H1 (cell line): ENCODE data around the gene MAPKAP1. TPM values are rescaled to one million over a fixed set of nuclear protein-coding genes. Genes with fewer than 3 reads are reported as not detected.

ENCODE experiments used
- CTCF ChIA-PET: fragments of 300-600 bp; sonication (Branson Sonifier 250); formaldehyde crosslinking; loops from one replicate; lab custom pipeline; 2021; ENCODE audit not compliant: partially characterized antibody; lab: Charles Lee
- POLR2A ChIA-PET: fragments of 300-600 bp; sonication (Branson Sonifier 250); formaldehyde crosslinking; loops from one replicate; lab custom pipeline; 2021; ENCODE audit warnings: inconsistent platforms; ENCODE audit not compliant: partially characterized antibody; lab: Charles Lee
- DNase-seq, 2 experiments: peaks; one replicate each; pipeline versions ENCODE4 v3.0.0 to v3.0.0-alpha.2; 2010 to 2022; ENCODE audit warnings: low spot score in 2 of 2, low read depth in 1 of 2, mixed read lengths in 1 of 2
- FAIRE-seq: peaks from 2 replicates; lab custom pipeline; 2011; peaks lifted over from hg19 to GRCh38; lab: Jason Lieb, UNC
- H2AFZ ChIP-seq: 2 replicates; pipeline ENCODE4 v1.8.1; 2012; ENCODE audit warnings: low read length, inconsistent platforms
- H2AK5ac ChIP-seq: 2 replicates; pipeline ENCODE4 v1.6.1; 2013; ENCODE audit warnings: low read depth, low read length
- H2BK120ac ChIP-seq: replicated peaks from 2 replicates; pipeline ENCODE3; 2013; ENCODE audit warnings: low read depth, low read length, inconsistent platforms
- H2BK12ac ChIP-seq: 2 replicates; pipeline ENCODE4 v1.6.1; 2013; ENCODE audit warnings: low read depth, low read length
- H2BK15ac ChIP-seq: 2 replicates; pipeline ENCODE4 v1.6.1; 2013; ENCODE audit warnings: low read length
- H2BK20ac ChIP-seq: 2 replicates; pipeline ENCODE4 v1.6.1; 2013; ENCODE audit warnings: low read length
- H2BK5ac ChIP-seq: 2 replicates; pipeline ENCODE4 v1.6.1; 2013; ENCODE audit warnings: low read depth, low read length
- H3K14ac ChIP-seq: 2 replicates; pipeline ENCODE4 v1.6.1; 2013; ENCODE audit warnings: inconsistent platforms; ENCODE audit not compliant: insufficient read length
- H3K18ac ChIP-seq: 2 replicates; pipeline ENCODE4 v1.6.1; 2013; ENCODE audit warnings: low read length; ENCODE audit errors: extremely low read depth
- H3K23ac ChIP-seq: 2 replicates; pipeline ENCODE4 v1.6.1; 2013; ENCODE audit warnings: inconsistent platforms; ENCODE audit not compliant: insufficient read length
- H3K23me2 ChIP-seq: 2 replicates; pipeline ENCODE4 v1.6.1; 2013; ENCODE audit warnings: low read depth, low read length
- H3K27ac ChIP-seq: 2 replicates; pipeline ENCODE4 v1.6.1; 2011; ENCODE audit warnings: low read depth, low read length, inconsistent platforms
- H3K27me3 ChIP-seq, 4 experiments: replicated peaks in 1 of 4; 1 replicate in 1 of 4; 2 replicates in 3 of 4; pipeline versions ENCODE4 v1.6.1 to v1.8.1; 2011 to 2013; ENCODE audit warnings: low read length in 3 of 4, mild to moderate bottlenecking in 3 of 4, inconsistent platforms in 2 of 4, mixed read lengths in 2 of 4, moderate library complexity in 1 of 4; ENCODE audit not compliant: control insufficient read depth in 3 of 4, insufficient read depth in 3 of 4; ENCODE audit errors: extremely low read depth in 1 of 4
- H3K36me3 ChIP-seq, 4 experiments: 2 replicates each; pipeline versions ENCODE4 v1.6.1 to v1.8.1; 2011 to 2013; ENCODE audit warnings: mild to moderate bottlenecking in 4 of 4, low read length in 3 of 4, moderate library complexity in 2 of 4, control low read depth in 1 of 4, inconsistent platforms in 1 of 4; ENCODE audit not compliant: insufficient read depth in 4 of 4, control insufficient read depth in 2 of 4
- H3K4ac ChIP-seq: replicated peaks from 2 replicates; pipeline ENCODE3; 2013; ENCODE audit warnings: low read length, low read depth, mixed read lengths, inconsistent platforms; ENCODE audit not compliant: insufficient read length
- H3K4me1 ChIP-seq, 4 experiments: replicated peaks in 1 of 4; 1 replicate in 1 of 4; 2 replicates in 3 of 4; pipeline versions ENCODE4 v1.6.1 to v1.8.1; 2011 to 2013; ENCODE audit warnings: low read length in 3 of 4, inconsistent platforms in 2 of 4, mixed read lengths in 1 of 4; ENCODE audit not compliant: insufficient read depth in 4 of 4, control insufficient read depth in 3 of 4
- H3K4me2 ChIP-seq, 2 experiments: 2 replicates each; pipeline versions ENCODE4 v1.6.1 to v1.8.1; 2011 to 2013; ENCODE audit warnings: low read depth in 2 of 2, low read length in 2 of 2, control low read depth in 1 of 2, inconsistent platforms in 1 of 2, mild to moderate bottlenecking in 1 of 2; ENCODE audit not compliant: insufficient read depth in 1 of 2
- H3K4me3 ChIP-seq, 4 experiments: fragments of 200-600, 300-600 bp in 1 of 4; sonication (generic), shearing (Covaris generic), sonication (Bioruptor Twin) in 1 of 4; 2 replicates each; pipeline versions ENCODE4 v1.5.1 to v1.8.1; 2011 to 2016; ENCODE audit warnings: low read length in 4 of 4, low read depth in 3 of 4, control low read depth in 2 of 4, inconsistent platforms in 2 of 4, mild to moderate bottlenecking in 2 of 4, mixed read lengths in 1 of 4, moderate library complexity in 1 of 4; ENCODE audit not compliant: insufficient read depth in 2 of 4; ENCODE audit errors: extremely low read depth in 1 of 4
- H3K56ac ChIP-seq: replicated peaks from 2 replicates; pipeline ENCODE3; 2013; ENCODE audit warnings: low read depth, mild to moderate bottlenecking, mixed read lengths, low read length, inconsistent platforms; ENCODE audit not compliant: insufficient read length
- H3K79me1 ChIP-seq: 2 replicates; pipeline ENCODE4 v1.6.1; 2013; ENCODE audit warnings: low read depth, low read length, control low read depth
- H3K79me2 ChIP-seq, 2 experiments: 2 replicates each; pipeline versions ENCODE4 v1.6.1 to v1.8.1; 2012 to 2013; ENCODE audit warnings: low read length in 2 of 2, mild to moderate bottlenecking in 2 of 2, inconsistent platforms in 1 of 2; ENCODE audit not compliant: insufficient read depth in 2 of 2, control insufficient read depth in 1 of 2
- H3K9ac ChIP-seq, 4 experiments: replicated peaks in 1 of 4; 1 replicate in 1 of 4; 2 replicates in 3 of 4; pipeline versions ENCODE4 v1.6.1 to v1.8.1; 2011 to 2013; ENCODE audit warnings: low read depth in 3 of 4, low read length in 3 of 4, control low read depth in 2 of 4, mild to moderate bottlenecking in 2 of 4, moderate library complexity in 2 of 4, inconsistent platforms in 1 of 4; ENCODE audit errors: extremely low read depth in 1 of 4
- H3K9me3 ChIP-seq, 2 experiments: 2 replicates each; pipeline versions ENCODE4 v1.6.1 to v1.8.1; 2012 to 2013; ENCODE audit warnings: mild to moderate bottlenecking in 2 of 2, moderate library complexity in 2 of 2, control low read depth in 1 of 2, inconsistent platforms in 1 of 2, low read depth in 1 of 2, low read length in 1 of 2, mixed read lengths in 1 of 2; ENCODE audit not compliant: insufficient read depth in 2 of 2
- H4K20me1 ChIP-seq, 2 experiments: replicated peaks in 1 of 2; 2 replicates each; pipeline versions ENCODE3 to v1.8.1; 2011 to 2013; ENCODE audit warnings: inconsistent platforms in 2 of 2, low read length in 2 of 2, mild to moderate bottlenecking in 1 of 2; ENCODE audit not compliant: insufficient read depth in 2 of 2, control insufficient read depth in 1 of 2
- H4K5ac ChIP-seq: 2 replicates; pipeline ENCODE4 v1.6.1; 2013; ENCODE audit warnings: low read length, low read depth, mixed read lengths, inconsistent platforms; ENCODE audit not compliant: insufficient read length
- H4K8ac ChIP-seq: 2 replicates; pipeline ENCODE4 v1.8.0; 2013; ENCODE audit warnings: mild to moderate bottlenecking, moderate library complexity, low read length, inconsistent platforms; ENCODE audit not compliant: insufficient read depth; ENCODE audit errors: extremely low read depth
- H4K91ac ChIP-seq: replicated peaks from 2 replicates; pipeline ENCODE3; 2013; ENCODE audit warnings: low read length, mixed read lengths, inconsistent platforms; ENCODE audit not compliant: insufficient read length
- KDM5A ChIP-seq: fragments of 200-600 bp; IDR thresholded peaks from 2 replicates; pipeline ENCODE4 v1.7.1; 2012; ENCODE audit warnings: mild to moderate bottlenecking, low read length, inconsistent platforms, mixed read lengths
- YY1 ChIP-seq: IDR thresholded peaks from 2 replicates; pipeline ENCODE4 v1.6.1; 2011; ENCODE audit warnings: low read depth, mild to moderate bottlenecking, low read length
- ZNF274 ChIP-seq: IDR thresholded peaks from 2 replicates; pipeline ENCODE4 v1.7.0; 2012; ENCODE audit warnings: low read length, borderline replicate concordance; ENCODE audit errors: extremely low read depth
- WGBS, 2 experiments: shearing (Covaris generic) in 1 of 2; methylation state at CpG; one replicate each; pipeline versions ENCODE4 v1.1.6 to v1.1.7; 2013 to 2015; ENCODE audit warnings: low lambda C conversion rate in 2 of 2, mixed read lengths in 2 of 2, inconsistent platforms in 1 of 2, low coverage in 1 of 2, missing lambda C conversion rate in 1 of 2; ENCODE audit not compliant: insufficient replicate concordance in 2 of 2, insufficient coverage in 1 of 2, insufficient read length in 1 of 2; ENCODE audit errors: extremely low coverage in 1 of 2, missing lambda C conversion rate in 1 of 2; 5-methylcytosine and 5-hydroxymethylcytosine counted together
- polyA plus RNA-seq, 7 experiments: library from polyadenylated mRNA; depleted of rRNA in 3 of 7; stranded (reverse) in 5 of 7; unstranded in 2 of 7; fragments of >200 nt in 5 of 7; fragments of 200-250 nt in 2 of 7; gene quantifications; 1 replicate in 5 of 7; 2 replicates in 1 of 7; 4 replicates in 1 of 7; pipeline versions ENCODE4 v1.2.1 to v1.2.3, GENCODE V29; 2011 to 2013; ENCODE audit warnings: missing spikeins in 2 of 7, mixed read lengths in 2 of 7
- total RNA-seq: library from RNA; stranded (reverse); fragmentation: NEBNext Ultra II Directional; extraction: Animal tissue kit (Norgen Biotek cat#: 25700); gene quantifications from 2 replicates; pipeline ENCODE4 v1.2.1, GENCODE V29; 2021

Gene MAPKAP1
- total and polyA plus RNA-seq, 2 of the 8 experiments (the other 6 are each of a cell fraction or from before 2014, with no cell fraction given): 79.2 to 140 TPM

DNA sequence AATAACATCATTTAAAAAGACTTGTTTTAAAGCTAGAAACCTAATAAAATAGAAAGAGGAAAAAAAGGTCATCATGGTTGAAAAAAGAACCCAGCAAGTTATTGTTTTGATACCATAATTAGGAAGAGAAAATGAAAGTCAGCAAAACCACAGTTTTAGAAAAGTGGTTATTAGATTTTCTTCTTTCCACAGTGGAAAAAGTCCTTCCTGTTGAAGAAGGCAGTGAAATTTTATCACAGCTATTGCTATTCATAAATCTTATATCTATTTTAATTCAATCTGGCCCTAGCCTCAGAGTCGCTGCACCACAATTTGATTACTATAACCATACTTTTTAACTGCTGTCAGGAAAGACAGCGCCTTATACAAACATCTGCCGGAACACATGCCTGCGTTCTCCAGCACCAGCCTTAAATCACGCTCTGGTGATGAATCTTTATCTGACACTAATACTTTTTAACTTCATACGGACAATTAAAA is 60.3 kb downstream of the MAPKAP1 start:
- Histone ChIP-seq H3K56ac (no peak overlapping the region), H2AFZ (no peak overlapping the region), H4K5ac (no peak overlapping the region), H3K4me3 (no peak overlapping the region), H3K9ac (no peak overlapping the region), H3K23me2 (no peaks in the 10 kb centered on the region), H3K14ac (no peak overlapping the region), H2BK120ac (no peak overlapping the region), H3K4me2 (no peak overlapping the region), H3K27me3 (no peaks in the 10 kb centered on the region), H3K23ac (no peak overlapping the region), H2BK15ac (no peak overlapping the region), H3K18ac (no peak overlapping the region), H4K91ac (no peak overlapping the region), H2AK5ac (no peak overlapping the region), H2BK12ac (no peak overlapping the region; the same call in 1 of the 2 replicates), H3K79me2 (peaks cover 0 to 71% of the 10 kb centered on the region in 2 experiments; a peak in 2 of 4 replicates), H3K36me3 (no peaks in the 10 kb centered on the region), H3K4me1 (peaks cover 5 to 24% (median 19%) of the 10 kb centered on the region in 4 experiments; a peak in 6 of 7 replicates), H3K79me1 (peaks cover 2% of the 10 kb centered on the region; the same call in 1 of the 2 replicates), H3K9me3 (no peaks in the 10 kb centered on the region), H2BK20ac (no peak overlapping the region), H4K8ac (no peak overlapping the region), H4K20me1 (no peaks in the 10 kb centered on the region), H2BK5ac (no peak overlapping the region), H3K4ac (no peak overlapping the region), H3K27ac (no peak overlapping the region)
- WGBS, 2 experiments: 97% methylated on average over 6 of the region's 6 CpGs; no CpG with 5 or more reads in 1 of the 2 experiments
- POLR2A ChIA-PET: interaction anchor here (0.8 to 1.1 kb wide), 2 partner anchors 10 to 480 kb away, joined by 3 read pairs; no protein-coding TSS in a partner anchor
- FAIRE-seq (no peak), DNase-seq (no peak)
- CTCF ChIA-PET: interaction anchor here (1.2 to 1.5 kb wide), 2 partner anchors 10 to 11 kb away, joined by 3 read pairs; no protein-coding TSS in a partner anchor
- TF ChIP-seq KDM5A (no peak), YY1 (no peak), ZNF274 (no peak)
